Neural cell (in vitro differentiated cells): ENCODE results near the gene SDK2. TPM values are rescaled to one million over a fixed set of nuclear protein-coding genes. Genes with fewer than 3 reads are reported as not detected.

Experiments used
- H2AFZ ChIP-seq: fragments of 200-600, 300-800 bp; sonication (generic), shearing (Covaris generic); 2 replicates; pipeline ENCODE4 v1.6.0; 2014; ENCODE audit warnings: low read depth, mild to moderate bottlenecking, antibody characterized with exemption, low read length, moderate library complexity
- H3F3A ChIP-seq: fragments of 200-600 bp; shearing (Covaris generic); 2 replicates; pipeline ENCODE4 v1.6.1; 2016; ENCODE audit warnings: mild to moderate bottlenecking, moderate library complexity, mixed read lengths, antibody characterized with exemption, low read length; ENCODE audit not compliant: insufficient read depth, poor library complexity, severe bottlenecking
- H3K27ac ChIP-seq: fragments of 200-600, 300-800 bp; sonication (generic), shearing (Covaris generic); 2 replicates; pipeline ENCODE4 v1.5.1; 2014; ENCODE audit warnings: mild to moderate bottlenecking, low read length, moderate library complexity
- H3K27me3 ChIP-seq: fragments of 300-800, 200-600 bp; sonication (generic), shearing (Covaris generic); 2 replicates; pipeline ENCODE4 v1.6.0; 2014; ENCODE audit warnings: mild to moderate bottlenecking, low read depth, low read length, moderate library complexity; ENCODE audit not compliant: insufficient read depth
- H3K36me3 ChIP-seq: fragments of 300-800, 200-600 bp; sonication (generic), shearing (Covaris generic); 2 replicates; pipeline ENCODE4 v1.5.1; 2014; ENCODE audit warnings: mild to moderate bottlenecking, antibody characterized with exemption, low read length, moderate library complexity; ENCODE audit not compliant: insufficient read depth
- H3K4me2 ChIP-seq: fragments of 300-800, 200-600 bp; sonication (generic), shearing (Covaris generic); 2 replicates; pipeline ENCODE4 v1.6.0; 2014; ENCODE audit warnings: mild to moderate bottlenecking, low read length
- H3K4me3 ChIP-seq: fragments of 300-800, 200-600 bp; sonication (generic), shearing (Covaris generic); 2 replicates; pipeline ENCODE4 v1.5.1; 2014; ENCODE audit warnings: mild to moderate bottlenecking, low read length, moderate library complexity
- H3K79me2 ChIP-seq: fragments of 200-600 bp; shearing (Covaris generic); replicated peaks from 2 replicates; pipeline ENCODE4 v1.6.0; 2014; ENCODE audit warnings: mild to moderate bottlenecking, low read length, moderate library complexity; ENCODE audit not compliant: insufficient read depth
- H3K9ac ChIP-seq: fragments of 300-800, 200-600 bp; sonication (generic), shearing (Covaris generic); 2 replicates; pipeline ENCODE4 v1.6.1; 2016; ENCODE audit warnings: mild to moderate bottlenecking, low read length, mixed read lengths
- H3K9me2 ChIP-seq: fragments of 200-600 bp; shearing (Covaris generic); 2 replicates; pipeline ENCODE4 v1.6.1; 2016; ENCODE audit warnings: mild to moderate bottlenecking, low read length, mixed read lengths; ENCODE audit not compliant: insufficient read depth
- H3K9me3 ChIP-seq: fragments of 200-600, 300-800 bp; sonication (generic), shearing (Covaris generic); 2 replicates; pipeline ENCODE4 v1.6.1; 2016; ENCODE audit warnings: mild to moderate bottlenecking, mixed run types, low read length, moderate library complexity, mixed read lengths
- H4K20me1 ChIP-seq: fragments of 200-600 bp; shearing (Covaris generic); 2 replicates; pipeline ENCODE4 v1.6.1; 2016; ENCODE audit warnings: mild to moderate bottlenecking, mixed run types; ENCODE audit not compliant: insufficient read depth
- EP300 ChIP-seq: fragments of 450-650 bp; conservative IDR thresholded peaks from 2 replicates; pipeline ENCODE4 v1.6.1; 2014; ENCODE audit warnings: antibody characterized with exemption, mild to moderate bottlenecking, moderate library complexity; ENCODE audit not compliant: poor library complexity, severe bottlenecking
- EZH2 ChIP-seq: fragments of 200-600, 300-800 bp; shearing (Covaris generic), sonication (generic); IDR thresholded peaks from 2 replicates; pipeline ENCODE4 v1.6.1; 2014; ENCODE audit warnings: antibody characterized with exemption, low read length, borderline replicate concordance, mild to moderate bottlenecking; ENCODE audit not compliant: insufficient read depth, poor library complexity, severe bottlenecking
- MXI1 ChIP-seq: fragments of 450-650 bp; conservative IDR thresholded peaks from 2 replicates; pipeline ENCODE4 v1.6.1; 2014; ENCODE audit warnings: antibody characterized with exemption, mild to moderate bottlenecking; ENCODE audit not compliant: poor library complexity, severe bottlenecking
- POLR2AphosphoS5 ChIP-seq: IDR thresholded peaks from 2 replicates; pipeline ENCODE4 v1.6.1; 2012
- RAD21 ChIP-seq: fragments of 450-650 bp; conservative IDR thresholded peaks from 2 replicates; pipeline ENCODE4 v1.6.1; 2014; ENCODE audit warnings: antibody characterized with exemption, mild to moderate bottlenecking, moderate library complexity
- SMC3 ChIP-seq: fragments of 450-650 bp; conservative IDR thresholded peaks from 2 replicates; pipeline ENCODE4 v1.6.1; 2014; ENCODE audit warnings: antibody characterized with exemption, mild to moderate bottlenecking, moderate library complexity; ENCODE audit not compliant: poor library complexity
- TAF1 ChIP-seq: IDR thresholded peaks from 2 replicates; pipeline ENCODE4 v1.6.1; 2012; ENCODE audit warnings: low read depth
- polyA plus RNA-seq: library from polyadenylated mRNA; depleted of rRNA; stranded (reverse); fragments of >200 nt; gene quantifications from 2 replicates; pipeline ENCODE4 v1.2.3, GENCODE V29; 2014
- TF ChIP-seq, protein P1 (sequence below): fragments of 450-650 bp; IDR thresholded peaks from 2 replicates; pipeline ENCODE4 v1.5.1; 2014; ENCODE audit warnings: antibody characterized with exemption, mild to moderate bottlenecking, moderate library complexity; ENCODE audit not compliant: poor library complexity, severe bottlenecking
- TF ChIP-seq, protein P2 (sequence below): IDR thresholded peaks from 2 replicates; pipeline ENCODE4 v1.6.1; 2012; ENCODE audit warnings: borderline replicate concordance

The SDK2 gene
- polyA plus RNA-seq, 1 donor from 2014 or later: 0.73 TPM

- TF ChIP-seq MXI1 (no peak), TAF1 (no peak), EZH2 (no peak), EP300 (no peak), POLR2AphosphoS5 (no peak), RAD21 (no peak), SMC3 (no peak)
- TF ChIP-seq, protein P1, sequence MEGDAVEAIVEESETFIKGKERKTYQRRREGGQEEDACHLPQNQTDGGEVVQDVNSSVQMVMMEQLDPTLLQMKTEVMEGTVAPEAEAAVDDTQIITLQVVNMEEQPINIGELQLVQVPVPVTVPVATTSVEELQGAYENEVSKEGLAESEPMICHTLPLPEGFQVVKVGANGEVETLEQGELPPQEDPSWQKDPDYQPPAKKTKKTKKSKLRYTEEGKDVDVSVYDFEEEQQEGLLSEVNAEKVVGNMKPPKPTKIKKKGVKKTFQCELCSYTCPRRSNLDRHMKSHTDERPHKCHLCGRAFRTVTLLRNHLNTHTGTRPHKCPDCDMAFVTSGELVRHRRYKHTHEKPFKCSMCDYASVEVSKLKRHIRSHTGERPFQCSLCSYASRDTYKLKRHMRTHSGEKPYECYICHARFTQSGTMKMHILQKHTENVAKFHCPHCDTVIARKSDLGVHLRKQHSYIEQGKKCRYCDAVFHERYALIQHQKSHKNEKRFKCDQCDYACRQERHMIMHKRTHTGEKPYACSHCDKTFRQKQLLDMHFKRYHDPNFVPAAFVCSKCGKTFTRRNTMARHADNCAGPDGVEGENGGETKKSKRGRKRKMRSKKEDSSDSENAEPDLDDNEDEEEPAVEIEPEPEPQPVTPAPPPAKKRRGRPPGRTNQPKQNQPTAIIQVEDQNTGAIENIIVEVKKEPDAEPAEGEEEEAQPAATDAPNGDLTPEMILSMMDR: no peak
- TF ChIP-seq, protein P2, sequence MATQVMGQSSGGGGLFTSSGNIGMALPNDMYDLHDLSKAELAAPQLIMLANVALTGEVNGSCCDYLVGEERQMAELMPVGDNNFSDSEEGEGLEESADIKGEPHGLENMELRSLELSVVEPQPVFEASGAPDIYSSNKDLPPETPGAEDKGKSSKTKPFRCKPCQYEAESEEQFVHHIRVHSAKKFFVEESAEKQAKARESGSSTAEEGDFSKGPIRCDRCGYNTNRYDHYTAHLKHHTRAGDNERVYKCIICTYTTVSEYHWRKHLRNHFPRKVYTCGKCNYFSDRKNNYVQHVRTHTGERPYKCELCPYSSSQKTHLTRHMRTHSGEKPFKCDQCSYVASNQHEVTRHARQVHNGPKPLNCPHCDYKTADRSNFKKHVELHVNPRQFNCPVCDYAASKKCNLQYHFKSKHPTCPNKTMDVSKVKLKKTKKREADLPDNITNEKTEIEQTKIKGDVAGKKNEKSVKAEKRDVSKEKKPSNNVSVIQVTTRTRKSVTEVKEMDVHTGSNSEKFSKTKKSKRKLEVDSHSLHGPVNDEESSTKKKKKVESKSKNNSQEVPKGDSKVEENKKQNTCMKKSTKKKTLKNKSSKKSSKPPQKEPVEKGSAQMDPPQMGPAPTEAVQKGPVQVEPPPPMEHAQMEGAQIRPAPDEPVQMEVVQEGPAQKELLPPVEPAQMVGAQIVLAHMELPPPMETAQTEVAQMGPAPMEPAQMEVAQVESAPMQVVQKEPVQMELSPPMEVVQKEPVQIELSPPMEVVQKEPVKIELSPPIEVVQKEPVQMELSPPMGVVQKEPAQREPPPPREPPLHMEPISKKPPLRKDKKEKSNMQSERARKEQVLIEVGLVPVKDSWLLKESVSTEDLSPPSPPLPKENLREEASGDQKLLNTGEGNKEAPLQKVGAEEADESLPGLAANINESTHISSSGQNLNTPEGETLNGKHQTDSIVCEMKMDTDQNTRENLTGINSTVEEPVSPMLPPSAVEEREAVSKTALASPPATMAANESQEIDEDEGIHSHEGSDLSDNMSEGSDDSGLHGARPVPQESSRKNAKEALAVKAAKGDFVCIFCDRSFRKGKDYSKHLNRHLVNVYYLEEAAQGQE: no peak
- Histone ChIP-seq H3K9ac (no peak overlapping the region), H3K4me3 (no peak overlapping the region), H3K79me2 (peaks cover 17% of the 10 kb centered on the region), H2AFZ (no peak overlapping the region), H3K9me3 (no peaks in the 10 kb centered on the region), H3K27me3 (no peaks in the 10 kb centered on the region), H3K4me2 (no peak overlapping the region), H4K20me1 (no peaks in the 10 kb centered on the region), H3K27ac (no peak overlapping the region), H3K36me3 (no peaks in the 10 kb centered on the region), H3F3A (no peaks in the 10 kb centered on the region), H3K9me2 (no peaks in the 10 kb centered on the region)
Measured at GRCh38 chr17:73285916-73286862, 358.1 kb downstream of the SDK2 start.

DNA sequence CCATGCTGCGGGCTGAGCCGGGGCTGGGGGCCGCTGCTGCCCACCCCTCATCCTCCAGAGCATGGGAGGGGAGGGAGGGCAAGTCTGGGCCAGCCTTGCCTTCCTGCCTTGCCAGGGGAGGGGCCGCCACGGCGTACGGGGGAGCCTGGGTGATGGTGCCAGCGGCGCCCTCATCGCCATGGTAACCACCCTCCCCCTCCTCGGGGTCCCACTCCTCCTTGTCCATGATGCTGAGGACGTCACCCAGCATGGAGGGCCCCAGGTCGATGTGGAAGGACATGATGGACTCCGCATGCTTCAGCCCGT lies 358.7 kb downstream of the SDK2 start:
- no peaks in the 10 kb centered on the region for H3K27me3 ChIP-seq
- no peak for TF ChIP-seq POLR2AphosphoS5
- H2AFZ ChIP-seq: no peak overlapping the region
- peaks cover 13% of the 10 kb centered on the region for H3K79me2 ChIP-seq
- no peaks in the 10 kb centered on the region for H4K20me1 ChIP-seq
- no peak overlapping the region for H3K4me2 ChIP-seq
- H3K36me3 ChIP-seq: no peaks in the 10 kb centered on the region
- no peaks in the 10 kb centered on the region for H3F3A ChIP-seq
- no peaks in the 10 kb centered on the region for H3K9me2 ChIP-seq
- H3K9me3 ChIP-seq: no peaks in the 10 kb centered on the region
- no peak overlapping the region for H3K4me3 ChIP-seq
- H3K9ac ChIP-seq: no peak overlapping the region
- no peak overlapping the region for H3K27ac ChIP-seq
